ENCODE results near the gene PUSL1.

PUSL1 gene

DNA sequence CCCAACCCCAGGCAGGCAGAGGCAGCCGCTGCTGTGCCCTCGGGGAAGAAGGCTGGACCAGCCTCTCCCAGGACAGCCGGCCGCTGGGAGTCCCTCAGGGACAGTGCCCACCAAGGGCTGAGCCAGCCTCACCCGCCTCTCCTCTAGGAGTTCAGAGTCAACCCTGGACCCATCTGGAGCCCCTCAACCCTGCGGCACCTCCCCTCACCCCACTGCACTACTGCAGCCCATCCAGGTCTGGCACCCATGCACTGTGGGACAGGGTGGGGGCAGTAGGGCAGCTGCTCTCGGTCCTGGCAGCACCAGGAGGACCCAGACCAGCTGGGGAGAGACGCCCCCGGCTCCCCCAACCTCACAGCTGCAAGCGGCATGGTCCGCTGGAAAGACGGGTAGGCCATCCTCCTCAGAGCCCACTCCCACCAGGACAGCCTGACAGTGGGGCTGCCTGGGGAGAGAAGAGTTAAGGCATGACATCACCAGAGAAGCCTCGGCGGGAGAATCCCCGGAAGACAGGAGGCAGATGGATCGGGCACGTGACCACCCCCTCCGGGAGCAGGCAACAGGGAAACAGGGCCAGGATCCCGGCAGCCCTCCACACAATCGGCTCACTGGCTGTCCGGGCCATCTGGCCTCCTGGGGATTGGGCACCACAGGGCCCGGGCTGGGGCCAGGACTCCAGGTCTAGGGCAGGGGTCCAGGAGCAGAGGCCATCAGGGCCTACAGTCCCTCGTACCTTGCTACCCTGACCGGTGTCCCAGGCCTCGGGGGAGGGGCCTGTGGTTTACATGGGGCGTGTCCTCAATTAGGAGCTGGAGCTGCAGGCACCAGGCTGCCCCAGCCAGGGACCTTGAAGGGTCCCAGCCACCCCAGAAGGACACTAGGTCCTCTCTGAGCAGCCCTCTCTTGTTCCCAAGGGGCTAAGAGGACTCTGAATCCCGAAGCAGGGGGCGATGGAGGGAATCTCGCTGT, 3.8 kb upstream of the PUSL1 start:
- no peak for DNase-seq (ENCODE audit: low spot score)
- no peak for TF ChIP-seq CTCF (IDR thresholded peaks at IDR 0.05; ENCODE audit: extremely low read depth, missing control alignments)

- no peak for TF ChIP-seq CTCF (IDR thresholded peaks at IDR 0.05; ENCODE audit: extremely low read depth, missing control alignments)
- DNase-seq (ENCODE audit: low spot score), result peak; percentile 83
Observed at GRCh38 chr1:1305300-1306069, 2.9 kb upstream of the PUSL1 start.

DNA sequence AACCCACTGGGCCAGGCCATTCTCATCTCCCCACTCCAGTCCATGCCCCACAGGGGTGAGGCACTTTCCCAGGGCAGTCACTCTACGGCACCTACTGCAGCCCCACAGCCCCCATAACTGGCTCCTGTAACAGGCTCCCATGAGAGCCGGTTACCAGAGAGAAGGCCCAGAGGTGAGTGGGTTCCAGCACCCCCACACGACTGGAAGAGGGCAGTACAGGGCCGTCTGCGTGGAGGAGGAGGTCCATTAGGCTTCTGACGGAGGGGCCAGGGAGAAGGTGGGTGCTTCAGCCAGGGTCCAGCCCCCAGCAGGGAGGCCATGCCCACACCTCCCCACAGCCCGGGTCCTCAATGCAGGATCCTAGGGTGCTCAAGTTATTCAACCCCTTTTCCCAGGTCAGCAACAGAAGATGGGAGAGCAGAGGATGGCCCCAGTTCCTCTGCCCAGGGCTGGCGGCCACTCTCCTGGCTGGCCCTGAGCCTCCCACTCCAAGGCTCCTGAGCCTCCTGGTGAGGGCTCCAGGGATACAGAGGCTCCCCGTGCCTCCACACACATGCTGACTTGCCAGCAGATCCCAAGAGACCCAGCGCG, 2.2 kb upstream of the PUSL1 start:
- TF ChIP-seq CTCF (IDR thresholded peaks at IDR 0.05; ENCODE audit: extremely low read depth, missing control alignments), result no peak
- DNase-seq (ENCODE audit: low spot score), result peak; percentile 66

DNA sequence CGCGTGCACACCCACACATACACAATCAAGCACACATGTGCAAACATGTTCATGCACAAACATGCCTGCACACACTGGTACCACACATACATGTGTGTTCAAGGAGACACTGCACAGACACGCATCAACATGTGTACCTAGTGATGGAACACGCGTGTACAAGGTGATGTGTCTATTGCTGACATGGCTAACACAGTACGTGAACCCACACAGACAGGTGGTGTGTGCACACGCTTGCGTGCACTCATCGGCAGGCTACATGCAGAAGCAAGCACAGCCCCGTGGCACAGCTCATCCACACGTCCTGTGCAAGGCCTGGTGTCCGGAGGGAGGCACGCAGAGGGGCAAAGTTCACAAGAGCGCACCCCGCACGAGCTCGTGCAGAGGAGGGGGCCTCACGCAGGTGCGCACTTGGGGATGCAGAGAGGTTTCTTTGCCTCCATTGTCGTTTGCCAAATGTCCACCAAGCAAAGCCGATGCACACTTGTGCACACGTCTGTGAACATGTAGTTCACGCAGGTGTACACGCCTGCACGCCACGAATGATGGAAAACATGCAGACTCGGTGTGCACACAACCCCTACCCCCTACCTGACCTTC, 1.6 kb upstream of the PUSL1 start:
- no peak for TF ChIP-seq CTCF (IDR thresholded peaks at IDR 0.05; ENCODE audit: extremely low read depth, missing control alignments)
- no peak for DNase-seq (ENCODE audit: low spot score)

- DNase-seq (ENCODE audit: low spot score), result no peak
- no peak for TF ChIP-seq CTCF (IDR thresholded peaks at IDR 0.05; ENCODE audit: extremely low read depth, missing control alignments)
Observed at GRCh38 chr1:1307261-1307922, 1.0 kb upstream of the PUSL1 start.

- TF ChIP-seq CTCF (IDR thresholded peaks at IDR 0.05; ENCODE audit: extremely low read depth, missing control alignments), result no peak
- DNase-seq (ENCODE audit: low spot score), result peak; percentile 67
Observed at GRCh38 chr1:1308756-1309250, 406 bp downstream of the PUSL1 start.

All from GM20000 (cell line).